Liver (tissue), 3 donors: Measurements from ENCODE around the gene PYGL.

Experiments
- EGR1 ChIP-seq, 2 donors: IDR thresholded peaks; 2 replicates each; pipeline ENCODE4 v1.6.1; 2016 to 2018; ENCODE audit warnings: antibody characterized with exemption in 2 of 2, low read depth in 2 of 2
- FOXA1 ChIP-seq: IDR thresholded peaks from 2 replicates; pipeline ENCODE4 v1.6.1; 2016; ENCODE audit warnings: antibody characterized with exemption
- GABPA ChIP-seq, 2 donors: IDR thresholded peaks in 1 of 2; conservative IDR thresholded peaks in 1 of 2; 2 replicates each; pipeline ENCODE4 v1.6.1; 2016; ENCODE audit warnings: antibody characterized with exemption in 2 of 2, mild to moderate bottlenecking in 1 of 2, moderate library complexity in 1 of 2
- HNF4A ChIP-seq, 2 donors: conservative IDR thresholded peaks; 2 replicates each; pipeline ENCODE4 v1.6.1; 2016; ENCODE audit warnings: antibody characterized with exemption in 2 of 2, mild to moderate bottlenecking in 2 of 2
- JUND ChIP-seq, 2 donors: IDR thresholded peaks; 2 replicates each; pipeline ENCODE4 v1.6.1; 2016; ENCODE audit warnings: antibody characterized with exemption in 2 of 2
- MAX ChIP-seq: IDR thresholded peaks from 2 replicates; pipeline ENCODE4 v1.6.1; 2016; ENCODE audit warnings: antibody characterized with exemption
- RAD21 ChIP-seq, 2 donors: IDR thresholded peaks; 2 replicates each; pipeline ENCODE4 v1.6.1; 2016; ENCODE audit warnings: antibody characterized with exemption in 2 of 2, mild to moderate bottlenecking in 2 of 2
- RXRA ChIP-seq, 2 donors: IDR thresholded peaks; 2 replicates each; pipeline ENCODE4 v1.6.1; 2017 to 2018; ENCODE audit warnings: antibody characterized with exemption in 2 of 2, mild to moderate bottlenecking in 1 of 2
- SP1 ChIP-seq: IDR thresholded peaks from 2 replicates; pipeline ENCODE4 v1.6.1; 2018; ENCODE audit warnings: antibody characterized with exemption, mild to moderate bottlenecking
- TAF1 ChIP-seq: conservative IDR thresholded peaks from 2 replicates; pipeline ENCODE4 v1.6.1; 2016; ENCODE audit warnings: antibody characterized with exemption, mild to moderate bottlenecking
- YY1 ChIP-seq: IDR thresholded peaks from 2 replicates; pipeline ENCODE4 v1.6.1; 2016; ENCODE audit warnings: antibody characterized with exemption, mild to moderate bottlenecking
- TF ChIP-seq, protein P1 (sequence below): IDR thresholded peaks from 2 replicates; pipeline ENCODE4 v1.6.1; 2016; ENCODE audit warnings: antibody characterized with exemption
- TF ChIP-seq, protein P2 (sequence below): fragments of 150-350 bp; IDR thresholded peaks from 2 replicates; pipeline ENCODE4 v1.5.1; 2017; ENCODE audit warnings: improper control_type of control experiment, low read depth, low read length; ENCODE audit not compliant: missing input control
- TF ChIP-seq, protein P3 (sequence below): IDR thresholded peaks from 2 replicates; pipeline ENCODE4 v1.6.1; 2016; ENCODE audit warnings: antibody characterized with exemption, mild to moderate bottlenecking
- donor health status: healthy.
- donor health status: healthy.

DNA sequence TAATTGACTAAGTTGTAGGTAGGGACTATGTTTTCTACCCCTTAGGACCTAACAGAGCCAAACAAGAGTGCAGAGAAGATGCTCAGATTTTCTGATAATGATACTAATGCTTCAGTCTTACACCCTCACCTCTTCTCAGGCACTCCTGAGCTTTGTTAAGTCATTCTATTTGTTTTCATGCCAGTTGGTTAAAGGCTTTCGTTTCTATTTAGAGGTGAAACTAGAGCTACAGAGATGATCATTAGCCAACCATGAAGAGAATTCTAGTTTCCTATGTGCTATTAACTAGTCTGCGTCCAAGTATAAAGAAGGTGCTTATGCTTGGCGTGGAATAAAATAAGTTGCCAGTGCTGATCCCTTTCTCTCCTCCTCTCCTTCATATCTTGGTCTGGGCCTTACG is 34.6 kb upstream of the PYGL start:
- TF ChIP-seq HNF4A (conservative IDR thresholded peaks at IDR 0.05) (no peak), RXRA (IDR thresholded peaks at IDR 0.05) (no peak), MAX (no peak), JUND (IDR thresholded peaks at IDR 0.05) (no peak), SP1 (no peak), EGR1 (IDR thresholded peaks at IDR 0.05; ENCODE audit: low read depth in 2 of 2) (no peak), TAF1 (no peak), RAD21 (IDR thresholded peaks at IDR 0.05) (no peak), FOXA1 (no peak), YY1 (no peak), GABPA (IDR thresholded peaks at IDR 0.05 in 1 of 2, conservative IDR thresholded peaks at IDR 0.05 in 1 of 2) (no peak)
- TF ChIP-seq, protein P1, sequence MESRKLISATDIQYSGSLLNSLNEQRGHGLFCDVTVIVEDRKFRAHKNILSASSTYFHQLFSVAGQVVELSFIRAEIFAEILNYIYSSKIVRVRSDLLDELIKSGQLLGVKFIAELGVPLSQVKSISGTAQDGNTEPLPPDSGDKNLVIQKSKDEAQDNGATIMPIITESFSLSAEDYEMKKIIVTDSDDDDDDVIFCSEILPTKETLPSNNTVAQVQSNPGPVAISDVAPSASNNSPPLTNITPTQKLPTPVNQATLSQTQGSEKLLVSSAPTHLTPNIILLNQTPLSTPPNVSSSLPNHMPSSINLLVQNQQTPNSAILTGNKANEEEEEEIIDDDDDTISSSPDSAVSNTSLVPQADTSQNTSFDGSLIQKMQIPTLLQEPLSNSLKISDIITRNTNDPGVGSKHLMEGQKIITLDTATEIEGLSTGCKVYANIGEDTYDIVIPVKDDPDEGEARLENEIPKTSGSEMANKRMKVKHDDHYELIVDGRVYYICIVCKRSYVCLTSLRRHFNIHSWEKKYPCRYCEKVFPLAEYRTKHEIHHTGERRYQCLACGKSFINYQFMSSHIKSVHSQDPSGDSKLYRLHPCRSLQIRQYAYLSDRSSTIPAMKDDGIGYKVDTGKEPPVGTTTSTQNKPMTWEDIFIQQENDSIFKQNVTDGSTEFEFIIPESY: no peak
- TF ChIP-seq, protein P2, sequence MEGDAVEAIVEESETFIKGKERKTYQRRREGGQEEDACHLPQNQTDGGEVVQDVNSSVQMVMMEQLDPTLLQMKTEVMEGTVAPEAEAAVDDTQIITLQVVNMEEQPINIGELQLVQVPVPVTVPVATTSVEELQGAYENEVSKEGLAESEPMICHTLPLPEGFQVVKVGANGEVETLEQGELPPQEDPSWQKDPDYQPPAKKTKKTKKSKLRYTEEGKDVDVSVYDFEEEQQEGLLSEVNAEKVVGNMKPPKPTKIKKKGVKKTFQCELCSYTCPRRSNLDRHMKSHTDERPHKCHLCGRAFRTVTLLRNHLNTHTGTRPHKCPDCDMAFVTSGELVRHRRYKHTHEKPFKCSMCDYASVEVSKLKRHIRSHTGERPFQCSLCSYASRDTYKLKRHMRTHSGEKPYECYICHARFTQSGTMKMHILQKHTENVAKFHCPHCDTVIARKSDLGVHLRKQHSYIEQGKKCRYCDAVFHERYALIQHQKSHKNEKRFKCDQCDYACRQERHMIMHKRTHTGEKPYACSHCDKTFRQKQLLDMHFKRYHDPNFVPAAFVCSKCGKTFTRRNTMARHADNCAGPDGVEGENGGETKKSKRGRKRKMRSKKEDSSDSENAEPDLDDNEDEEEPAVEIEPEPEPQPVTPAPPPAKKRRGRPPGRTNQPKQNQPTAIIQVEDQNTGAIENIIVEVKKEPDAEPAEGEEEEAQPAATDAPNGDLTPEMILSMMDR: no peak
- TF ChIP-seq, protein P3, sequence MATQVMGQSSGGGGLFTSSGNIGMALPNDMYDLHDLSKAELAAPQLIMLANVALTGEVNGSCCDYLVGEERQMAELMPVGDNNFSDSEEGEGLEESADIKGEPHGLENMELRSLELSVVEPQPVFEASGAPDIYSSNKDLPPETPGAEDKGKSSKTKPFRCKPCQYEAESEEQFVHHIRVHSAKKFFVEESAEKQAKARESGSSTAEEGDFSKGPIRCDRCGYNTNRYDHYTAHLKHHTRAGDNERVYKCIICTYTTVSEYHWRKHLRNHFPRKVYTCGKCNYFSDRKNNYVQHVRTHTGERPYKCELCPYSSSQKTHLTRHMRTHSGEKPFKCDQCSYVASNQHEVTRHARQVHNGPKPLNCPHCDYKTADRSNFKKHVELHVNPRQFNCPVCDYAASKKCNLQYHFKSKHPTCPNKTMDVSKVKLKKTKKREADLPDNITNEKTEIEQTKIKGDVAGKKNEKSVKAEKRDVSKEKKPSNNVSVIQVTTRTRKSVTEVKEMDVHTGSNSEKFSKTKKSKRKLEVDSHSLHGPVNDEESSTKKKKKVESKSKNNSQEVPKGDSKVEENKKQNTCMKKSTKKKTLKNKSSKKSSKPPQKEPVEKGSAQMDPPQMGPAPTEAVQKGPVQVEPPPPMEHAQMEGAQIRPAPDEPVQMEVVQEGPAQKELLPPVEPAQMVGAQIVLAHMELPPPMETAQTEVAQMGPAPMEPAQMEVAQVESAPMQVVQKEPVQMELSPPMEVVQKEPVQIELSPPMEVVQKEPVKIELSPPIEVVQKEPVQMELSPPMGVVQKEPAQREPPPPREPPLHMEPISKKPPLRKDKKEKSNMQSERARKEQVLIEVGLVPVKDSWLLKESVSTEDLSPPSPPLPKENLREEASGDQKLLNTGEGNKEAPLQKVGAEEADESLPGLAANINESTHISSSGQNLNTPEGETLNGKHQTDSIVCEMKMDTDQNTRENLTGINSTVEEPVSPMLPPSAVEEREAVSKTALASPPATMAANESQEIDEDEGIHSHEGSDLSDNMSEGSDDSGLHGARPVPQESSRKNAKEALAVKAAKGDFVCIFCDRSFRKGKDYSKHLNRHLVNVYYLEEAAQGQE: no peak
